Measurements from ENCODE around the gene KRT86. TPM values are rescaled to one million over a fixed set of nuclear protein-coding genes. Genes with fewer than 3 reads are reported as not detected.

The KRT86 gene
- total RNA-seq, 1 donor from 2014 or later = 2.2 TPM

DNA sequence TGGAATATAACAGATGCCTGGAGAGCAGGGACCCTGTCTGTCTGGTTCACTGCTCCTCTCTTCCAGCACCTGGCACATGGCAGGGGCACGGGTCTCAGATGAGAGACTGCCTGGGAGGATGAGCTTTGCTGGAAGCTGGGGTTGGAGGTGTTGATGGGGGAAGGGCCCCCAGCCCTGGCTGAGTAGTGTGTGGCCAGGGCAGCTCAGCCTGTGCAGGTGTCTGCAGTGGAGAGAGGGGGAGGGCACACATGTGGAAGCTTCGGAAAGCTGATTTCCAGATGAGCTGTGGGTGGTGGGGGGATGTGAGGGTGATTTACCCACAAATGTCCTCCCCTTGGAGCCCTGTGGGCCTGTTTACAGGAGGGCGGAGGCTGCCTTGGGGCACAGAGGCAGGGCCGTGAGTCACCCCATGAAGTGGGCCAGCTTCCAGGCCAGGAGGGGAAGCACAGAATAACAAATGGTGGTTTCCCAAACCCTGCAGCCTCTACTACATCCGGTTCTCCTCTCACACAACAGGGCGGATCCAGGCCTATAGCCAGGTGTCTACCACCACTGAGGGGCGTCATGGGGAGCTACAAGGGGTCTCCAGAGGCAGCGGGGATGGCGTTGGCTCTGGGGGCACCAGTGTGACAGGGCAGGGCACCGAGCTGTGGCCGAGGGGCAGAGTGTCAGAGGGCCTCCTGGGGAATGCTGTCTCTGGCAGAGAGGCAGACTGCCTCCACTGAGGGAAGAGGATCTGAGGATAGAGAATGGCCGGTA is 30.4 kb upstream of the KRT86 start:
- peak overlapping the region; percentile 1 for H3K4me3 ChIP-seq (ENCODE audit: low read depth, low read length)

DNA sequence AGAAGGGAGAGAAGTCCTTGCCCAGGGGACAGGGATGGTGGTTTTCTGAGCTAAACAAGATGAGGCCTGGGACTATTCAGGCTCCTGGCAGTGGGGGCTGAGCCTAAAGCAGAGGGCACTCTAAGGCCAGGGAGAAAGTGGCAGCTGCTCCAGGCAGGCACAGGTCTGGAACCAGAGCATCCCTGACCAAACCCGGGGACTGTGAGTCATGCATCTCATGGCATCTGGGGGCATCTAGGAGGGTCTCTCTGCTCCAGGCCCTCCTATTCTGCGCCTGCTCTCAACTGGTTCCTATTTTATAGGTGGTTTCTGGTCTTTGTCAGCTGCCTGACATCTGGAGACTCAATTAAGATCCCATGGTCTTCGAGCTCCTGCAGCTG is 29.8 kb upstream of the KRT86 start:
- H3K4me3 ChIP-seq (ENCODE audit: low read depth, low read length) = peak overlapping the region; percentile 1
- no peak for DNase-seq (ENCODE audit: low read depth)
- TF ChIP-seq, protein P1, sequence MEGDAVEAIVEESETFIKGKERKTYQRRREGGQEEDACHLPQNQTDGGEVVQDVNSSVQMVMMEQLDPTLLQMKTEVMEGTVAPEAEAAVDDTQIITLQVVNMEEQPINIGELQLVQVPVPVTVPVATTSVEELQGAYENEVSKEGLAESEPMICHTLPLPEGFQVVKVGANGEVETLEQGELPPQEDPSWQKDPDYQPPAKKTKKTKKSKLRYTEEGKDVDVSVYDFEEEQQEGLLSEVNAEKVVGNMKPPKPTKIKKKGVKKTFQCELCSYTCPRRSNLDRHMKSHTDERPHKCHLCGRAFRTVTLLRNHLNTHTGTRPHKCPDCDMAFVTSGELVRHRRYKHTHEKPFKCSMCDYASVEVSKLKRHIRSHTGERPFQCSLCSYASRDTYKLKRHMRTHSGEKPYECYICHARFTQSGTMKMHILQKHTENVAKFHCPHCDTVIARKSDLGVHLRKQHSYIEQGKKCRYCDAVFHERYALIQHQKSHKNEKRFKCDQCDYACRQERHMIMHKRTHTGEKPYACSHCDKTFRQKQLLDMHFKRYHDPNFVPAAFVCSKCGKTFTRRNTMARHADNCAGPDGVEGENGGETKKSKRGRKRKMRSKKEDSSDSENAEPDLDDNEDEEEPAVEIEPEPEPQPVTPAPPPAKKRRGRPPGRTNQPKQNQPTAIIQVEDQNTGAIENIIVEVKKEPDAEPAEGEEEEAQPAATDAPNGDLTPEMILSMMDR (conservative IDR thresholded peaks at IDR 0.05; ENCODE audit: low read depth, low read length) = no peak

More for the DNA sequence above, 30.4 kb upstream of the KRT86 start:
- TF ChIP-seq, protein P1 (conservative IDR thresholded peaks at IDR 0.05; ENCODE audit: low read depth, low read length) = no peak
- DNase-seq (ENCODE audit: low read depth) = peak; percentile 84

DNA sequence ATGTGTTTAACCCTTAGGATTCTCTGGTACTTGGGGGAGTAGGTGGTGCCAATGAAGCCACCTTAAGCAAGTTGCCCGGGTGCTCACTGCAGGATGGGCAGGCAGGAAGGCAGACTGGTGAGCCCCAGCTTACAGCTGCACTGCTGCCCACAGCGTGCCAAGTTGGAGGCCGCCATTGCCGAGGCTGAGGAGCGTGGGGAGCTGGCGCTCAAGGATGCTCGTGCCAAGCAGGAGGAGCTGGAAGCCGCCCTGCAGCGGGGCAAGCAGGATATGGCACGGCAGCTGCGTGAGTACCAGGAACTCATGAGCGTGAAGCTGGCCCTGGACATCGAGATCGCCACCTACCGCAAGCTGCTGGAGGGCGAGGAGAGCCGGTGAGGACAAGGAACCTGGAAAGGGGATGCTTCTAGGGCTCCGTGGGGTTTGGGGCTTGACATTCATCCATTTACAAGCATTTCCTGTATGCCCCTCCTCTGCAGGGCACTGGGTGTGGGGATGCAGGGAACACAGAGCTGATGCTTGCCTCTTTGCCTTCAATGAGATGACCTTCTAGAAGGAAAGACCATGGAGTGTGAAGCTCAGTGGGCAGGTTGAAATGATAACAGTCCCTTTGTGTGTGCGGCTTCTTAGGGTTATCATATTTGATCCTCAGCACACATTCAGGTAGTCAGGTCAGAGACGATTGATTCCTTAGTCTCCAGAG is 29.0 kb upstream of the KRT86 start:
- no peak for DNase-seq (ENCODE audit: low read depth)
- H3K4me3 ChIP-seq (ENCODE audit: low read depth, low read length) = no peak overlapping the region
- TF ChIP-seq, protein P1 (conservative IDR thresholded peaks at IDR 0.05; ENCODE audit: low read depth, low read length) = no peak

DNA sequence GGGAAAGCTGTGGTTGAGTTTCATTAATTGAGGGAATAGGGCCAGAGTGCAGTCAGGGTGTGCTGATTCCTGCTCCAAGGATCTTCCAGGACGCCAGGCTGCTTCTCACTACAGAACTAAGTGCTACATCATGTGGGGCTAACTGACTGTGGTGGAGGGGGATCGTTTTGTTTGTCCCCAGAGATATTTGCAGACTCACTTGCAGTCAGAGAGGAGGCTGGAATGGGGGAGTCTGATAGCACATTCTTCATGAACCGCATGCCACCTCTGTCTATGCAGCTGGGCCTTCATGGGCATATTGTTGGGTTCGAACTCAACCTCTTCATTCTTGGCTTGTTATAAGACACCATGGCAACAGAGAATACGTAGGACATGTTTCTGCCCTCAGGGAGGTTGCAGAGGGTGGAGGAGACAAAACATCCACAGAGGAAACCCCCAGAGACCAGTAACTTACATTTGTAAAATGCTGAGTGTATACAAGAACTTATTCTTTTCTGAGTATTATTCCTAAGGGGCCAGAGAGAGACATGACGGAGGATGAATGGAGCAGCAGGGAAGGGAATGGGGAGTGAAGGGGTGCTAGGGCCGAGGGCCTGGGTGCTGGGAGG is 28.4 kb upstream of the KRT86 start:
- DNase-seq (ENCODE audit: low read depth) = no peak
- TF ChIP-seq, protein P1 (conservative IDR thresholded peaks at IDR 0.05; ENCODE audit: low read depth, low read length) = no peak
- no peak overlapping the region for H3K4me3 ChIP-seq (ENCODE audit: low read depth, low read length)

DNA sequence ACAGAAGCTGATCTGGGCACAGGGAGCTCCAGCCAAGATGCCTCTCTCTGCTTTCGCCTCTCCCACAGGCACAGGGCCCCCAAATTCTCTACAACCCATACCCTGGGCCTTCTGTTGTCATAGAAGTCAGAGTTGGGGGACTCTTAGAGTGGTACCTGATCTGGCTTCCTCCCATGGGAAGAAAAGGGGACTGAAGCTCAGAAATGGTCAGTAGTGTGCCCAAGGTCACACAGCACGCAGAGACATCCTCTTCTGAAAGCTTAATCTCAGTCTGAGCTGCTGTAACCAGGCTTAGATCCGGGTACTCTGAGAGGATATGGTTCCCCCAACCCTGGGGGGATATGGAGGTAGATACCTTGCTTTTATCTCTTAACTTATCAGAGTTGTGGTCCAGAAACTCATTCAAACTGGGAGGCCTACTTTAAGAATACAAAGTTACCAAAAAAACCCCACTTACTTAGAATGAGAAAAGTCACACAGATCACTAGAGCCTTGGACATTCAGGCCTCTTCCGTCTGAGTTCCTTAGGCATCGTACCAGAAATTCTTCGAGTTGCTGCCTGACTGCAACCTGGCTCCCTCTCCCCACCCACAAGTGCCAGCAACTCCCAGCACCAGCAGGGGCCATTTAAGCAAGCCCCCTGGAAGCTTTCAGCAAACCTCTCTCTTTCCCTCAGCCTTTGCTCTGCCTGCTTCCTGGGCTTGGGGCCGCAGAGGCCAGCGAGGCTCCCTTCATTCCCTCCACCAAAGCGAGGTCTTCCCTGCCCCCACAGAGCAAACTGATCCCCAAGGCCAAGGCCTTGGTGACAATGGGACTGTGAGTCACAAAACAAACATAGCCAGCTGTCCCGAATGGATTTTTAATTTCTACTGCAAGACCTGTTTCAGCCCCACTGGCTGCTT is 27.5 kb upstream of the KRT86 start:
- no peak for DNase-seq (ENCODE audit: low read depth)
- no peak overlapping the region for H3K4me3 ChIP-seq (ENCODE audit: low read depth, low read length)
- TF ChIP-seq, protein P1 (conservative IDR thresholded peaks at IDR 0.05; ENCODE audit: low read depth, low read length) = no peak
